ENCODE data around the gene TMEM250. TPM values are rescaled to one million over a fixed set of nuclear protein-coding genes. Genes with fewer than 3 reads are reported as not detected.

The TMEM250 gene
- total RNA-seq, 4 donors from 2014 or later = 28.7 to 66.1 (median 45.3) TPM

DNA sequence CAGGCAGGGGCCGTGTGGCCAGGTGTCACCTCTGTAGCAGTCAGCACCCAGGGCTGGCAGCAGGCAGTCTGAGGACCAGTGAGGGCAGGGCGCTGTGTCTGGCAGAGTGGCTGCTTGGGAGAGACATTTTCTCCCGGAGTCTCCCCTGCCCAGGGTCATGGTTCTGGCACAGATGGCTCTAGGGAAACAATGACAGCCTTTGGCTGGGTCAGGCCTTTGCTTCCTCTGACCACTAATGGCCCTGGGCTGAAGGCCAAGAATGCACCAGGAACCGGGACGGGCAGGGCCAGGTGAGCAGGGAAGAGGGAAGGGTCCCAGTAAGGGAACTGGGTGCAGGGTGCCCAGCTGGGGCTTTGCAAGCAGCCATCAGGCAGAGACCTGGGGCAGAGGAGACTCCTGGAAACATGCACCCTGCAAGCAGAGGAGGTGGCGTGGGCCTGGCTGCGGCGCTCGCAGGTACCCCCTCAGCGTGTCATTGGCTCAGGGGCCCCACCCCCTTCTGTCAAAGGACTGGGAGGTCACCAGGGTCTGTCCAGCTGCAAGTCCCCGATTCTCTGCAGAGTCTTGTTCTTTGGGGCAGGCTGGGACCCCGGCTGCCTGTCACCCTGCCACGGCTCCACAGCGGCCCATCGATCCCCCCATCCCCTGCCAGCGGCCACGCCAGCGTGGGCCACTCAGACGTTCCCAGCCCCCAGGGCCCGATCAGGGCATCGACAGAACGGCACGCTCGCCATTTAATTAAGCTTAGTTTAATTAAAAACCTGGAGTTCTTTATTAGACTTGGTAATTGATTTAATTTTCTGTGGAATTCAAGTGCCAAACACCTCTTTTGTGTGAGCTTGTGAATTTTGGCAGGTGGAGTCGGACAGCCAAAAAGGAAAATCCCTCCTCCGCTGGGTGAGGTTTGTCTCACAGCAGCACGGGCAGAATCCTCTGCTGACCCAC is 18.9 kb upstream of the TMEM250 start:
- Histone ChIP-seq H3K4me3 (no peak overlapping the region), H3K4me1 (peaks cover 0 to 15% (median 8%) of the 10 kb centered on the region in 3 donors), H3K27me3 (peaks cover 79% of the 10 kb centered on the region), H3K36me3 (no peaks in the 10 kb centered on the region), H3K9me3 (no peaks in the 10 kb centered on the region), H3K27ac (no peak overlapping the region)
- ATAC-seq = no peak
- no peak for TF ChIP-seq POLR2A (IDR thresholded peaks at IDR 0.05)
- TF ChIP-seq EP300 (IDR thresholded peaks at IDR 0.05) = no peak
- no peak for TF ChIP-seq POLR2AphosphoS5 (IDR thresholded peaks at IDR 0.05)
- TF ChIP-seq, protein P1, sequence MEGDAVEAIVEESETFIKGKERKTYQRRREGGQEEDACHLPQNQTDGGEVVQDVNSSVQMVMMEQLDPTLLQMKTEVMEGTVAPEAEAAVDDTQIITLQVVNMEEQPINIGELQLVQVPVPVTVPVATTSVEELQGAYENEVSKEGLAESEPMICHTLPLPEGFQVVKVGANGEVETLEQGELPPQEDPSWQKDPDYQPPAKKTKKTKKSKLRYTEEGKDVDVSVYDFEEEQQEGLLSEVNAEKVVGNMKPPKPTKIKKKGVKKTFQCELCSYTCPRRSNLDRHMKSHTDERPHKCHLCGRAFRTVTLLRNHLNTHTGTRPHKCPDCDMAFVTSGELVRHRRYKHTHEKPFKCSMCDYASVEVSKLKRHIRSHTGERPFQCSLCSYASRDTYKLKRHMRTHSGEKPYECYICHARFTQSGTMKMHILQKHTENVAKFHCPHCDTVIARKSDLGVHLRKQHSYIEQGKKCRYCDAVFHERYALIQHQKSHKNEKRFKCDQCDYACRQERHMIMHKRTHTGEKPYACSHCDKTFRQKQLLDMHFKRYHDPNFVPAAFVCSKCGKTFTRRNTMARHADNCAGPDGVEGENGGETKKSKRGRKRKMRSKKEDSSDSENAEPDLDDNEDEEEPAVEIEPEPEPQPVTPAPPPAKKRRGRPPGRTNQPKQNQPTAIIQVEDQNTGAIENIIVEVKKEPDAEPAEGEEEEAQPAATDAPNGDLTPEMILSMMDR (IDR thresholded peaks at IDR 0.05) = no peak
- WGBS, 2 donors (ENCODE audit: low coverage in 1 of 2) = 55 to 56% methylated on average over 5 to 6 of the region's 27 CpGs

- WGBS, 2 donors (ENCODE audit: low coverage in 1 of 2) = 60 to 74% methylated on average over 2 to 4 of the region's 33 CpGs
These were observed 17.7 kb upstream of the TMEM250 start for GRCh38 chr9:136136127-136136925.

DNA sequence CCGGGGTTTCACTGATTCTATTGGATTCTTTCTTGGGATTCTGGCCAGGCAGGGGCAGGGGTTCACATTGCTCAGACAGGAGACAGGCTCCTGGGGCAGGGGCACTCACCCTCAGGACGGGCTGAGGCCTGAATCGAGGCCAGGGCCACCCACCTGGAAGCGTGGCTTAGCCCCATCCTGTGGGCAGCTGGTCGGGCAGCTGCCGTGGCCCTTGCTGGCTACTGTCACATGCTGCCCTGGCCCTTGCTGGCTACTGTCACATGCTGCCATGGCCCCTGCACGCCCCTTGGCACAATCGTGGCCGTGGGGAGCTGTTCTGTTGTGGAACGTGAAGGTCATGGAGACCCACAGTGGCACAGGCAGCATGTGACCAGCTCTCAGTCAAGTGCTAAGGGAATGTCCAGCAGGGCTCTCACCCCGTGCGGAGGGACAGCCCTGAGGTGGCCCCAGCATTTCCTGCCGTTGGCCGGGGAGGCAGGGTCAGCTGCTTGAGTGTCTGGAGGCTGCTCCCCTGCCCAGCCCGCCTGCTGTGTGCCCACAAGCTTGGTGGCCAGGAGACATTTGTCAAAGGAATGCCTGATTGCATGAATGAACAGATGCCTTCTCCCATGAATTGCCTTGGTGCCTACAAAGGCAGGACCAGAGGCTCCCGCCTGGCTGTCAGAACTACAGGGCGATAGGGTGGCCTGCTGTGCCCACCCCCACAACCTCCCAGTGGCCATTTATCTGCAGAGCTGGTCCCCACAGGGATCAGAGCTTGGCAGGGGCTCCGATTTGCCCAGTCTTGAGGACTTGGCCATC is 16.9 kb upstream of the TMEM250 start:
- Histone ChIP-seq H3K4me1 (peaks cover 0 to 19% (median 8%) of the 10 kb centered on the region in 3 donors), H3K27ac (no peak overlapping the region), H3K36me3 (no peaks in the 10 kb centered on the region), H3K9me3 (no peaks in the 10 kb centered on the region), H3K4me3 (no peak overlapping the region), H3K27me3 (peaks cover 89% of the 10 kb centered on the region)
- ATAC-seq = no peak
- TF ChIP-seq, protein P1 (IDR thresholded peaks at IDR 0.05) = no peak
- TF ChIP-seq POLR2A (IDR thresholded peaks at IDR 0.05) (no peak), POLR2AphosphoS5 (IDR thresholded peaks at IDR 0.05) (no peak), EP300 (IDR thresholded peaks at IDR 0.05) (no peak)
- WGBS, 2 donors (ENCODE audit: low coverage in 1 of 2) = 40% methylated on average over 1 of the region's 18 CpGs; no CpG with 5 or more reads in 1 of the 2 donors

More at GRCh38 chr9:136136127-136136925, 17.7 kb upstream of the TMEM250 start:
- TF ChIP-seq POLR2A (IDR thresholded peaks at IDR 0.05) = no peak
- TF ChIP-seq POLR2AphosphoS5 (IDR thresholded peaks at IDR 0.05) = no peak
- TF ChIP-seq EP300 (IDR thresholded peaks at IDR 0.05) = no peak
- TF ChIP-seq, protein P1 (IDR thresholded peaks at IDR 0.05) = no peak
- no peak for ATAC-seq
- Histone ChIP-seq H3K4me1 (peaks cover 0 to 19% (median 8%) of the 10 kb centered on the region in 3 donors), H3K4me3 (no peak overlapping the region), H3K27ac (no peak overlapping the region), H3K27me3 (peaks cover 81% of the 10 kb centered on the region), H3K36me3 (no peaks in the 10 kb centered on the region), H3K9me3 (no peaks in the 10 kb centered on the region)

- WGBS, 2 donors (ENCODE audit: low coverage in 1 of 2) = 0% methylated on average over 2 of the region's 18 CpGs; no CpG with 5 or more reads in 1 of the 2 donors
These were observed 15.3 kb upstream of the TMEM250 start for GRCh38 chr9:136133959-136134484.

More at GRCh38 chr9:136133959-136134484, 15.3 kb upstream of the TMEM250 start:
- no peak overlapping the region for H3K27ac ChIP-seq
- no peak for ATAC-seq
- TF ChIP-seq EP300 (IDR thresholded peaks at IDR 0.05) (no peak), POLR2A (IDR thresholded peaks at IDR 0.05) (no peak)
- TF ChIP-seq, protein P1 (IDR thresholded peaks at IDR 0.05) = no peak
- no peaks in the 10 kb centered on the region for H3K9me3 ChIP-seq
- H3K4me1 ChIP-seq = peaks cover 0 to 19% (median 8%) of the 10 kb centered on the region in 3 donors
- H3K27me3 ChIP-seq = peaks cover 99% of the 10 kb centered on the region
- peak overlapping the region in 1 of 2 donors; percentile 47 for H3K4me3 ChIP-seq
- H3K36me3 ChIP-seq = no peaks in the 10 kb centered on the region

Data from gastroesophageal sphincter (tissue), 4 donors.